AG04449 (cell line): Measurements from ENCODE around the gene MTMR12.

ENCODE experiments used
- CTCF ChIA-PET: fragments of 350-600 bp; formaldehyde crosslinking; extraction: SDS; loops from one replicate; lab custom pipeline; 2021; ENCODE audit warnings: antibody characterized with exemption; lab: Yijun Ruan, JAX
- POLR2A ChIA-PET: fragments of 400-600, 350-600 bp; formaldehyde crosslinking; extraction: SDS; loops from one replicate; lab custom pipeline; 2020; ENCODE audit warnings: antibody characterized with exemption, inconsistent platforms; lab: Yijun Ruan, JAX
- DNase-seq: peaks from one replicate; pipeline ENCODE4 v3.0.0-alpha.2; 2010; ENCODE audit warnings: low read depth, low spot score
- H3K4me3 ChIP-seq: 2 replicates; pipeline ENCODE4 v1.5.1; 2011; ENCODE audit warnings: low read depth, mild to moderate bottlenecking, control low read depth, low read length
- CTCF ChIP-seq: IDR thresholded peaks from one replicate; pipeline ENCODE4 v1.5.1; 2011; ENCODE audit warnings: mild to moderate bottlenecking, moderate library complexity, low read length, control low read depth, inconsistent platforms; ENCODE audit not compliant: insufficient read depth; ENCODE audit errors: missing control alignments

Gene MTMR12

GRCh38 chr5:32241034-32241783 is 71.5 kb downstream of the MTMR12 start:
- no peak overlapping the region for H3K4me3 ChIP-seq
- no peak for DNase-seq
- ChIA-PET CTCF (interaction anchor here (0.6 to 10.0 kb wide), 4 partner anchors 8 to 88 kb away, joined by 3 to 110 read pairs (median 4); no protein-coding TSS in a partner anchor), POLR2A (no interaction called here)
- no peak for TF ChIP-seq CTCF

DNA sequence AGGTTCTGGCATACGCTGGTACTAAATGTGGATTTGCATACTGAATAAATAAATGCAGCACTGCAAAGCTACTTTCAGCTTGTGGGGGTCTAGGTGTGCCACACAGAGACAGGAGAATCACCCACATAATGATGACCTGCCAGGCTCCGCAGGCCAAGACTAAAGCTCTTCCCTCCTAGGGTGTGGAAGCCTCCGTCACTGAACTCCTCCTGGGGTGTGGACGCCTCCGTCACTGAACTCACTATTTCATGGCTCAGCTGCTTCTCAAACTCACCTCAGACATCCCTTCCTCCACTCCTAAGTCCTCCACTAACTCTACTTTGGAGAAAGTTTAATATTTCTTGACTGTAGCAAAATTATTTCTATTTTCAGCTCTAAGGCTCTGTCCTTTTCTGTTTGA is 73.4 kb downstream of the MTMR12 start:
- no peak overlapping the region for H3K4me3 ChIP-seq
- CTCF ChIA-PET, result interaction anchor here (1.1 to 1.3 kb wide), 2 partner anchors 8 to 373 kb away, joined by 3 to 4 read pairs; no protein-coding TSS in a partner anchor
- no peak for TF ChIP-seq CTCF
- no peak for DNase-seq
- POLR2A ChIA-PET, result no interaction called here

GRCh38 chr5:32233696-32234447 is 78.9 kb downstream of the MTMR12 start:
- no peak for DNase-seq
- CTCF ChIA-PET, result interaction anchor here (1.0 to 8.8 kb wide), 12 partner anchors 11 to 380 kb away, joined by 3 to 193 read pairs (median 12); no protein-coding TSS in a partner anchor
- TF ChIP-seq CTCF, result no peak
- POLR2A ChIA-PET, result interaction anchor here (0.9 kb wide), 1 partner anchor 9 kb away, joined by 3 read pairs; no protein-coding TSS in a partner anchor
- no peak overlapping the region for H3K4me3 ChIP-seq

GRCh38 chr5:32233220-32233695 is 79.5 kb downstream of the MTMR12 start:
- ChIA-PET POLR2A (no interaction called here), CTCF (interaction anchor here (0.6 to 8.8 kb wide), 24 partner anchors 11 to 388 kb away, joined by 3 to 193 read pairs (median 4); no protein-coding TSS in a partner anchor)
- TF ChIP-seq CTCF, result no peak
- no peak overlapping the region for H3K4me3 ChIP-seq
- no peak for DNase-seq

DNA sequence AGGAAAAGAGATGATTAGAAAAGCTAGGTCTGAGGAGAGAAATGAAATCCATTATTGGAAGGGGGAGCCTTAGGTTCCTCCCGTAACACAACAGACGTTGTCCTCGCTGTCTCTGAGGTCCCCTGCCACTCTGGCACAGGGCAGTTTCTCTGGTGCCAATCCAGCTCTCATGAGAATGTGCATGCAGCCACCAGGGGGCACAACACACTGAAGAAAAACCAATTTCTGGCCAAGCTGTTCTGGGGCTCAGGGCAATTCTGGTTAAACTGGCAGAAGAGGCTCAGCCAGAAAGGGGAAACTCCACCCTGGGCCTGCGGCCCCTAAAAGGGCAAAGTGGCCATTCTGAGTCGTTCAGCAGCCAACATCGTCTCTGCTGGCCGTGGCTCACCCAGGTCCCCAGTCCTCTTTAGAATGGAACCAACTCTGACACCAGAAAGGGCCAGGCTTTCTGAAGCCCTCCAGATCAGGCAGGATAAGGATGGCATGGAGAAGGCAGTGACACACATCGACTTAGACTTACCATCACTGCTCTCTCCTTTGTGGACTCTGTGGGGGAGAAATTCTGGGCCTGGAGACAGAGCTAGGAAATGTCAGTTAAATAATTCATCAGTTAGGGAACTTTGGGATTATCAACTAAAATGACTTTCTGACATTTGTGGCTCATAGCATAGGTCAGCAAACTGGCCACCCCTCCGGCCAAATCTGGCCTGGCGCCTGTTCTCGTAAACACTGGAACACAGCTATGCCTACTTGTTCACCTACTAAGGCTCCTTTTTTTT is 80.1 kb downstream of the MTMR12 start:
- TF ChIP-seq CTCF, result peak; percentile 78
- POLR2A ChIA-PET, result interaction anchor here (0.9 kb wide), 1 partner anchor 58 kb away, joined by 3 read pairs; the partner anchor contains the start of gene GOLPH3
- CTCF ChIA-PET, result interaction anchor here (0.6 to 8.8 kb wide), 43 partner anchors 10 to 389 kb away, joined by 3 to 193 read pairs (median 4); partner anchors contain the start of gene GOLPH3
- no peak overlapping the region for H3K4me3 ChIP-seq
- DNase-seq, result no peak
